Measurements from ENCODE around the gene CAPZA1.

CAPZA1 gene

GRCh38 chr1:112685913-112686312, 66.3 kb downstream of the CAPZA1 start:
- no peak for FAIRE-seq

- no peak for FAIRE-seq
Observed at GRCh38 chr1:112686417-112686816, 66.8 kb downstream of the CAPZA1 start.

- no peak for FAIRE-seq
Observed at GRCh38 chr1:112686835-112687234, 67.2 kb downstream of the CAPZA1 start.

GRCh38 chr1:112687361-112687760, 67.7 kb downstream of the CAPZA1 start:
- FAIRE-seq: no peak

- FAIRE-seq: no peak
Observed at GRCh38 chr1:112687785-112688496, 68.3 kb downstream of the CAPZA1 start.

DNA sequence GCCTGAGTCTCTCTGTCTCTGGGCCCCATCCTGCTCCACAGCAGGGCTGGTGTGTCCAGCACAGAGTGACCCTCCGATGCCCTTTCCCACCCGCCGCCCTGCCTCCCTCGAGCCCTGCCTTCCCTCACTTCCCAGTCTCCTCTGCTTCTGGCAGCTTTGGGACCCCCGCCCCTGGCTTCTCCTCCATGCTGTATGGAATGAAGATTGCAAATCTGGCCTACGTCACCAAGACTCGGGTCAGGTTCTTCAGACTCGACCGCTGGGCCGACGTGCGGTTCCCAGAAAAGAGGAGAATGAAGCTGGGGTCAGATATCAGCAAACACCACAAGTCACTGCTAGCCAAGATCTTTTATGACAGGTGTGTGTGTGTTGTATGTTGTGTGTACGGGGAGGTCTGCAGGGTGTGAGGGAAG, 69.2 kb downstream of the CAPZA1 start:
- FAIRE-seq: no peak

DNA sequence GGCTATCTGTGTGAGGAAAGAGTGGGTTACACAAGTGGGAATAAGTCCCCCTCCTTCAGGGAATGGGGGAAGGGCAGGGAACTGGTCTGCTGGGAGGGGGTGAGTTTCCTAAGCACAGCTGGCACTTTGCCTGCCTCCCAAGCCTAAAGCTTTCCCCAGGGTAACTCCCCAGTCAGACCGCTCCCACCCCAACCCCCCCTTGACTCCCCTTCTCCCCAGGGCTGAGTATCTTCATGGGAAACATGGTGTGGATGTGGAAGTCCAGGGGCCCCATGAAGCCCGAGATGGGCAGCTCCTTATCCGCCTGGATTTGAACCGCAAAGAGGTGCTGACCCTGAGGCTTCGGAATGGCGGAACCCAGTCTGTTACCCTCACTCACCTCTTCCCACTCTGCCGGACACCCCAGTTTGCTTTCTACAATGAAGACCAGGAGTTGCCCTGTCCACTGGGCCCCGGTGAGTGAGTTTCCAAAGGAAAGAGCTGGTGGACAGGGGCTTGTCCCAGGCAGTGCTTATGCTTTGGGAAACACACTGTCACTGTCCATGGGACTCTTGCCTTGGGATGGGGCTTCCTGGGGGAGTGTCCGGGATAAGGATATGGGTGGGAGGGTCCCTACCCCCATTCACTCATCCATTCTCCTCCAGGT, 69.7 kb downstream of the CAPZA1 start:
- FAIRE-seq: no peak

- FAIRE-seq: no peak
Observed at GRCh38 chr1:112689842-112690237, 70.2 kb downstream of the CAPZA1 start.

- FAIRE-seq: no peak
Observed at GRCh38 chr1:112692681-112693080, 73.0 kb downstream of the CAPZA1 start.

DNA sequence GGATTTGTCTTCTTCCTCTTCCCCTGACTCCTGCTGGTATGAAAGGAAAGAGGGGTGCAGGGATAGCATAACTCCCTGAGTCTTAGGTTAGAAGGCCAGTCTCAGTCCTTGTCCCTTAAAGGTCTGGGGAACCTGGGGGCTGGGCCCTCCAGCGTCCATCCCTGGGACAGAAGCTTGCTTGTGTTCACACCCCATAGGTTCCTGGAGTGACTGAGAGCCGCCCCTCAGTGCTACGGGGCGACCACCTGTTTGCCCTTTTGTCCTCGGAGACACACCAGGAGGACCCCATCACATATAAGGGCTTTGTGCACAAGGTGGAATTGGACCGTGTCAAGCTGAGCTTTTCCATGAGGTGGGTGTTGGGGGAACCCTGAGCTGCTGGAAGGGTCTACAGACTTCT, 74.2 kb downstream of the CAPZA1 start:
- FAIRE-seq: no peak

GRCh38 chr1:112694363-112694929, 74.8 kb downstream of the CAPZA1 start:
- no peak for FAIRE-seq

- FAIRE-seq: no peak
Observed at GRCh38 chr1:112695276-112695675, 75.6 kb downstream of the CAPZA1 start.

DNA sequence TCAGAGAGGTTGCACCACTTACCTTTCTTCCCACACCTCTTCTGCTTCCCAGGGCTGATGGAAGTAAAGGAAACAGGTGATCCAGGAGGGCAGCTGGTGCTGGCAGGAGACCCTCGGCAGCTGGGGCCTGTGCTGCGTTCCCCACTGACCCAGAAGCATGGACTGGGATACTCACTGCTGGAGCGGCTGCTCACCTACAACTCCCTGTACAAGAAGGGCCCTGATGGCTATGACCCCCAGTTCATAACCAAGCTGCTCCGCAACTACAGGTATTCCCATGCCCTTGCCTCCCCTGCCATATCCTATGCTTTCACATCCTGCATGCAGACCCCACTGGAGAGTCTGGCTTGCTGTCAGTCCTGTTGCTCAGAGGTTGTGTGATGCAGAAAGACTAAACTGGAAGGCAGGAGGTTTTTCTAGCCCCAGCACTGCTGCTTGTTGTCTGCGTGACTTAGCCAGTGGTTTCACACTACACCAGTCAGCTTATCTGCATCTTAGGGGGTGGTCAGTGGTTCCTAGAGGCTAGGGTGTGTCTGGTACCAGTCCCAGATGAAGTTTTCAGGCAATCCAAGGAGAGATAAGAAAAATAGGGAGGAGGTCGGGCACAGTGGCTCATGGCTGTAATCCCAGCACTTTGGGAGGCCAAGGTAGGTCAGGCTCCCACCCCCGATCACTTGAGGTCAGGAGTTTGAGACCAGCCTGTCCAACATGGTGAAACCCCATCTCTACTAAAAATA, 77.1 kb downstream of the CAPZA1 start:
- no peak for FAIRE-seq

DNA sequence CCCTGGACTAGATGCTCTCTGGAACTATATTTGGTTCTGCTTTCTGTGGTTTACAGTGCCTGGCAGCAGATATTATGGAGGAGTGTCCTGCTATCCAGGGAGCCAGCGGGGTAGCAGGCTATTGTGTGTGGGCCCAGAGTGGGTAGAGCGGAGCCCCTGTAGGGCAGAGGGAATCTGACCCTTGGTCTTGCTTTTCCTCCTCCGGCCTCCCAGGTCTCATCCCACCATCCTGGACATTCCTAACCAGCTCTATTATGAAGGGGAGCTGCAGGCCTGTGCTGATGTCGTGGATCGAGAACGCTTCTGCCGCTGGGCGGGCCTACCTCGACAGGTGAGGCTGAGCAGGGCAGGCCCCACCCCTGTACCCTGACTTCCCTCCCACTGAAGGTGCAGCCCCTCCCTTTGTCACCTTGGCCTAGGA, 78.2 kb downstream of the CAPZA1 start:
- no peak for FAIRE-seq

DNA sequence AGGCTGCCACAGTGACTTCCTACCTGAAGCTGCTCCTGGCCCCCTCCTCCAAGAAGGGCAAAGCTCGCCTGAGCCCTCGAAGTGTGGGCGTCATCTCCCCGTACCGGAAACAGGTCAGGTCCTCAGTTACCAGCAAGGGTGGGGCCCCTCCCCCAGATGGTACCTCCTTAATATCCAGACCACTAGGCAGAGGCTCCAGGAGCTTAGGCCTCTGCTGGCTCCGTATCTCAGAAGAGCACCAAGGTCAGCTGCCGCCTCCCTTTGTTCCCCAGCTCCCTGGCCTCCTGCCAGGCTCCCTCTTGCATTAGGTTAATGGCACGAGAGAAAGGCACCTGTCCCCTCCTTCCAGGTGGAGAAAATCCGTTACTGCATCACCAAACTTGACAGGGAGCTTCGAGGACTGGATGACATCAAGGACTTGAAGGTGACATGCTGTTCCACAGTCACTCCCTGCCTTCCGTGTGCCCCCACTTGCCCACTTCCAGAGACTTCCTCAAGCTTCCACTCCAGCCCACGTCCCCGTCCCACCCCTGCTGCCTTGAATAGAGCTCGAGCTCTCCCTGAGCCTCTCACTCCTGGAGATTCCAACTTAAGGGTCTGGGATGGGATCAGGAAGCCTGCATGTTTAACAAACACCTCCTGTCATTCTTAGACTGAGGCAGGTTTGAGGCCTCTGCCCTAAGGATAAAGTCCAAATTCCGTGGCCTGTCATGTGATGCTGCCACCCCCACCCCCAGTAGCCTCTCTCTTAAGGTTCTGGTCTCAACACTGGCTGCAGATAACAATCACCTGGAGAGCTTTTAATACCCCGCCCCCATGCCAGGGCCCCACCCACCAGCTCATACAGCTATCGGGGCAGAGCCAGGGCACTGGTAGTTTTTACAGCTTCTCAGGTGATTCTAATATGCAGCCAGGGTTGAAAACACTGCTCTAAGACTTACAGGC, 79.0 kb downstream of the CAPZA1 start:
- FAIRE-seq: no peak

DNA sequence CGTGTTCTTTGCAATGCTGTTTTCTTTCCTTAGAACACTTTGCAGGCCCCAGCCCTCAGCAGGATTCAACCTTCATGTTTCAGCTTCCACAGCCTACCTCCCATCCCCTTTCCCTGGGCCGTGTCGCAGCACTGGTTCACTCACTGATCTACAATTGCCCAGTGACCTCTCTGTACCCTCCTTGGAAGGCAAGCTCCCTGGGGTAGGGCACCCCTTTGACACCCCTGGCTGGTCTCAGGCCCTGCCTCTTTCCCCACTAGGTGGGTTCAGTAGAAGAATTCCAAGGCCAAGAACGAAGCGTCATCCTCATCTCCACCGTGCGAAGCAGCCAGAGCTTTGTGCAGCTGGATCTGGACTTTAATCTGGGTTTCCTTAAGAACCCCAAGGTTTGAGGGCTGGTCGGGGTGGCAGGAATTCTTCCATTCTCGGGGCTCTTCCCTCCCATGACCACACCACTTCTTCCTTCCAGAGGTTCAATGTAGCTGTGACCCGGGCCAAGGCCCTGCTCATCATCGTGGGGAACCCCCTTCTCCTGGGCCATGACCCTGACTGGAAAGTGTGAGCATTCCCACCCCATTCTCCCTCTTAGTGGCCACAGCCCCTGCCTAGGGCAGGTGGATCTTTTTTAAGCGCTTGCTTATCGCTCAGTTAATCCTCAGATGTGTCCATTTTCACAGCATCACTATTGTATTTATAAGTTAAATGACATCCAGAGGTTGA, 80.0 kb downstream of the CAPZA1 start:
- no peak for FAIRE-seq

- no peak for FAIRE-seq
Observed at GRCh38 chr1:112700290-112701226, 80.9 kb downstream of the CAPZA1 start.

DNA sequence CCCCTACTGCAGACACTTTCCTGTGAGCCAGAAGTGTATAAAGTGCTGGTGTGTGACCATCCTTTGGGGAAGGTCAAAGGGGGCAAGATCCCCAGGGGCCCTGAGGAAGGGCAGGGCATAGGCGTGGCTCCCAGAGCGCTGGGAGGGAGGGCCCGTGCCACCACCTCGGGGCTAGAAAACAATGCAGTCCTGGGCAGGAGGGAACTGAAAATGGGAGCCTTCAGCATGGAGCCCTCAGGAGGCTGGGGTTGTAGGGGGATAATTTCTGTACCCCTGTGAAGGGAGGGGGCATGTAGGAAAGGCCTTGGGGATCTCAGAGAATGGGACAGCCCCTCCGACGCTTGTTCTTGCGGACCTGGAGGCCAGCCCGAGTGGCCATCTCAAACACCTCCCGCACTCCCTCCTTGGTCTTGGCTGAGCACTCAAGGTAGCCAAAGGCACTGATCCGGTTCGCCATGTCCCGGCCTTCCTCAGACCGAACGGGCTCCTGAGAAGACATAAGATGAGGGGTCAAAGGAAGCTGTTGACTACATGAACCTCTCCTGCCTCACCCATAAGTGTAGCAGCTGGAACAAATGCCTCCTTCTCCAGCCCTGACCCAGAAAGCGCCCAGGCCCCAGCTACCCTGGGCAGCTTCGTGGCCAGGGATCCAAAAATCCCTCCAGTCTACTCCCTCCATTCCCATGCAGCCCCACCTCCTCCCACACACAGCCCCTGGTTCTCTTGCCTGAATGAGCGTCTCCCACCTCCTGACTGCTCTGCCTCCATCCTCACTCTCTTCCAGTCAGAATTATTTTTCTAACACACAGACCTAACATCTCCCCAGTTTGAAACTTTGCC, 81.8 kb downstream of the CAPZA1 start:
- no peak for FAIRE-seq

- FAIRE-seq: no peak
Observed at GRCh38 chr1:112702067-112702395, 82.4 kb downstream of the CAPZA1 start.
